PC-9 (cell line): ENCODE data around the gene SOS1.

Experiments
- EZH2 ChIP-seq: fragments of 200-600 bp; sonication (generic); IDR thresholded peaks from 2 replicates; pipeline ENCODE4 v1.8.0; 2017; ENCODE audit warnings: antibody characterized with exemption, low read depth
- TF ChIP-seq, protein P1 (sequence below): fragments of 200-600 bp; sonication (generic); conservative IDR thresholded peaks from 2 replicates; pipeline ENCODE4 v1.6.1; 2017; ENCODE audit warnings: mixed run types, antibody characterized with exemption, mild to moderate bottlenecking, moderate library complexity

DNA sequence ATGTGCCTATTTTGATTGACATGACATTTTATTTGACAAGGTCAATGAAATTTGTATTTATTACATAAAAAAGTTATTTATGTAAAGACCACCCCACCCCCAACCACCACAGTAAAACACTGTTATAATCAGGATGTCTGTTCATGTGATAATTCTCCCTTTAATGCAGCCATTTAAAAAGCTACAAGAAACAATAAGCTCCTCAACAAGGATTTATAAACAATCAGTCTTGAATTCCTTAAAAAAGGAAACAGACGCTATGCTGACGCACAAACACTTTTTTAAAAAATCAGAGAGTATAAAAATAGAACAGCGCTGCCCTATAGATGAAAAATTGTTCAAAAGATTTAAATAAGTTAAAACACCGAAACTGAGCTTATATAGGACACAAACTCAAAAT, 102.2 kb downstream of the SOS1 start:
- TF ChIP-seq, protein P1, sequence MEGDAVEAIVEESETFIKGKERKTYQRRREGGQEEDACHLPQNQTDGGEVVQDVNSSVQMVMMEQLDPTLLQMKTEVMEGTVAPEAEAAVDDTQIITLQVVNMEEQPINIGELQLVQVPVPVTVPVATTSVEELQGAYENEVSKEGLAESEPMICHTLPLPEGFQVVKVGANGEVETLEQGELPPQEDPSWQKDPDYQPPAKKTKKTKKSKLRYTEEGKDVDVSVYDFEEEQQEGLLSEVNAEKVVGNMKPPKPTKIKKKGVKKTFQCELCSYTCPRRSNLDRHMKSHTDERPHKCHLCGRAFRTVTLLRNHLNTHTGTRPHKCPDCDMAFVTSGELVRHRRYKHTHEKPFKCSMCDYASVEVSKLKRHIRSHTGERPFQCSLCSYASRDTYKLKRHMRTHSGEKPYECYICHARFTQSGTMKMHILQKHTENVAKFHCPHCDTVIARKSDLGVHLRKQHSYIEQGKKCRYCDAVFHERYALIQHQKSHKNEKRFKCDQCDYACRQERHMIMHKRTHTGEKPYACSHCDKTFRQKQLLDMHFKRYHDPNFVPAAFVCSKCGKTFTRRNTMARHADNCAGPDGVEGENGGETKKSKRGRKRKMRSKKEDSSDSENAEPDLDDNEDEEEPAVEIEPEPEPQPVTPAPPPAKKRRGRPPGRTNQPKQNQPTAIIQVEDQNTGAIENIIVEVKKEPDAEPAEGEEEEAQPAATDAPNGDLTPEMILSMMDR, result no peak
- no peak for TF ChIP-seq EZH2
